Tibial artery (tissue), 4 donors: ENCODE results near the gene EFNB3.

ENCODE experiments used
- DNase-seq, 2 donors: peaks; one replicate each; pipeline ENCODE4 v3.0.0-alpha.2; 2019
- H3K27ac ChIP-seq, 2 donors: fragments of 200-600 bp; sonication (generic) in 1 of 2; 1 replicate in 1 of 2; 2 replicates in 1 of 2; pipeline ENCODE4 v1.5.1; 2018 to 2019; ENCODE audit warnings: mild to moderate bottlenecking in 1 of 2
- H3K27me3 ChIP-seq, 2 donors: fragments of 200-600 bp; sonication (generic) in 1 of 2; one replicate each; pipeline versions ENCODE4 v1.5.1 to v1.6.0; 2016 to 2019
- H3K36me3 ChIP-seq, 3 donors: fragments of 200-600 bp; sonication (generic) in 2 of 3; one replicate each; pipeline ENCODE4 v1.5.1; 2016 to 2019; ENCODE audit warnings: mild to moderate bottlenecking in 2 of 3
- H3K4me1 ChIP-seq, 4 donors: fragments of 200-600 bp; sonication (generic) in 2 of 4; 1 replicate in 3 of 4; 2 replicates in 1 of 4; pipeline ENCODE4 v1.5.1; 2016 to 2019
- H3K4me3 ChIP-seq, 2 donors: fragments of 200-600 bp; sonication (generic) in 1 of 2; 1 replicate in 1 of 2; 2 replicates in 1 of 2; pipeline ENCODE4 v1.5.1; 2018 to 2019; ENCODE audit warnings: mild to moderate bottlenecking in 2 of 2
- H3K9me3 ChIP-seq, 3 donors: fragments of 200-600 bp; sonication (generic) in 1 of 3; one replicate each; pipeline ENCODE4 v1.5.1; 2016 to 2019
- CTCF ChIP-seq, 2 experiments: fragments of 200-600 bp in 1 of 2; fragments of 450-650 bp in 1 of 2; IDR thresholded peaks; one replicate each; pipeline ENCODE4 v1.5.1; 2017 to 2019; ENCODE audit warnings: antibody characterized with exemption in 2 of 2, mild to moderate bottlenecking in 1 of 2, moderate library complexity in 1 of 2
- intact Hi-C: fragments of 100-400 bp; cut with DNase I; formaldehyde crosslinking; loops from one replicate; pipeline ENCODE4 v1.15.0; 2023; ENCODE audit warnings: low total_unique reads

The EFNB3 gene

GRCh38 chr17:7727886-7728285 is 22.9 kb downstream of the EFNB3 start:
- no peak for DNase-seq
- Histone ChIP-seq H3K9me3 (no peaks in the 10 kb centered on the region), H3K27me3 (peaks cover 0 to 37% of the 10 kb centered on the region in 2 donors), H3K27ac (no peak overlapping the region), H3K4me1 (no peaks in the 10 kb centered on the region), H3K4me3 (no peak overlapping the region), H3K36me3 (no peaks in the 10 kb centered on the region)
- intact Hi-C loops: no loop called here
- TF ChIP-seq CTCF (IDR thresholded peaks at IDR 0.05): no peak

GRCh38 chr17:7729816-7730215 is 24.8 kb downstream of the EFNB3 start:
- Histone ChIP-seq H3K36me3 (no peaks in the 10 kb centered on the region), H3K9me3 (no peaks in the 10 kb centered on the region), H3K4me1 (no peaks in the 10 kb centered on the region), H3K27me3 (peaks cover 0 to 23% of the 10 kb centered on the region in 2 donors), H3K27ac (no peak overlapping the region), H3K4me3 (no peak overlapping the region)
- TF ChIP-seq CTCF (IDR thresholded peaks at IDR 0.05): no peak
- no peak for DNase-seq
- intact Hi-C loops: no loop called here

GRCh38 chr17:7732981-7733539 is 28.1 kb downstream of the EFNB3 start:
- Histone ChIP-seq H3K4me1 (no peaks in the 10 kb centered on the region), H3K27me3 (peaks cover 0 to 14% of the 10 kb centered on the region in 2 donors), H3K27ac (no peak overlapping the region), H3K36me3 (no peaks in the 10 kb centered on the region), H3K4me3 (no peak overlapping the region), H3K9me3 (no peaks in the 10 kb centered on the region)
- TF ChIP-seq CTCF (IDR thresholded peaks at IDR 0.05): no peak
- intact Hi-C loops: no loop called here
- DNase-seq: no peak

GRCh38 chr17:7737601-7738000 is 32.6 kb downstream of the EFNB3 start:
- DNase-seq: no peak
- no peak for TF ChIP-seq CTCF (IDR thresholded peaks at IDR 0.05)
- H3K9me3 ChIP-seq: no peaks in the 10 kb centered on the region
- H3K27me3 ChIP-seq: peaks cover 0 to 43% of the 10 kb centered on the region in 2 donors
- no peaks in the 10 kb centered on the region for H3K36me3 ChIP-seq
- no peak overlapping the region for H3K4me3 ChIP-seq
- no peaks in the 10 kb centered on the region for H3K4me1 ChIP-seq
- H3K27ac ChIP-seq: no peak overlapping the region
- intact Hi-C loops: no loop called here

GRCh38 chr17:7739746-7740145 is 34.7 kb downstream of the EFNB3 start:
- Histone ChIP-seq H3K27me3 (peaks cover 0 to 59% of the 10 kb centered on the region in 2 donors), H3K4me1 (no peaks in the 10 kb centered on the region), H3K4me3 (no peak overlapping the region), H3K27ac (no peak overlapping the region), H3K9me3 (no peaks in the 10 kb centered on the region), H3K36me3 (no peaks in the 10 kb centered on the region)
- intact Hi-C loops: loop anchor here (10.0 kb wide), 2 partner anchors 115 to 245 kb away; partner anchors contain the start of genes CYB5D1, NAA38 and TMEM88
- TF ChIP-seq CTCF (IDR thresholded peaks at IDR 0.05): no peak
- DNase-seq: no peak
